SK-N-SH (cell line): ENCODE measurements around the gene ZNF512B.

Experiments
- CTCF ChIP-seq: fragments of 200-600 bp; sonication (generic); IDR thresholded peaks from 2 replicates; pipeline ENCODE4 v1.6.1; 2017; ENCODE audit warnings: antibody characterized with exemption, mild to moderate bottlenecking, moderate library complexity
- EP300 ChIP-seq, 2 experiments: IDR thresholded peaks; 2 replicates each; pipeline versions ENCODE4 v1.4.0 to v1.6.1; 2012; ENCODE audit warnings: borderline replicate concordance in 1 of 2, low read depth in 1 of 2, low read length in 1 of 2
- MXI1 ChIP-seq: IDR thresholded peaks from 2 replicates; pipeline ENCODE4 v1.6.1; 2012; ENCODE audit warnings: mild to moderate bottlenecking, low read depth, low read length, improper control_type of control experiment
- POLR2AphosphoS5 ChIP-seq: IDR thresholded peaks from 2 replicates; pipeline ENCODE4 v1.6.1; 2012; ENCODE audit warnings: low read depth, low read length
- REST ChIP-seq: IDR thresholded peaks from 2 replicates; pipeline ENCODE4 v1.6.1; 2012; ENCODE audit warnings: mild to moderate bottlenecking, low read depth, low read length, moderate library complexity
- SIN3A ChIP-seq: IDR thresholded peaks from 2 replicates; pipeline ENCODE4 v1.6.1; 2012; ENCODE audit warnings: low read depth, mild to moderate bottlenecking, low read length, moderate library complexity, borderline replicate concordance
- SMC3 ChIP-seq: IDR thresholded peaks from 2 replicates; pipeline ENCODE4 v1.6.1; 2012; ENCODE audit warnings: low read depth, low read length, improper control_type of control experiment
- TF ChIP-seq, protein P1 (sequence below): fragments of 150-350 bp; IDR thresholded peaks from 2 replicates; pipeline ENCODE4 v1.6.1; 2016; ENCODE audit warnings: mild to moderate bottlenecking, low read depth, low read length

DNA sequence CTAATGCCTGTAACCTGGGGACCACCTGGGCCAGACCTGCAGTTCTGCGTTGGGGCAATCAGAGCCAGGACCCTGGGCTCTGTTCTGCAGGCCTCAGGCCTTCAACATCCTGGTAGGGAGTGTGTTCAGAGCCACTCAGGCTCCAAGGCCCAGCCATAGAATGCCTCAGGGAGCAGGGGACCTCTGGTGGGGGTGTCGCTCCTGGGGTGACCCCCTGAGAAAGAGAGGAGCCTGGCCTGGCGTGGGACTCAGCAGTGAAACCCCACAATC lies 26.0 kb downstream of the ZNF512B start:
- TF ChIP-seq CTCF: no peak
- no peak for TF ChIP-seq POLR2AphosphoS5
- TF ChIP-seq EP300 (IDR thresholded peaks at IDR 0.05; ENCODE audit: borderline replicate concordance in 1 of 2, low read depth in 1 of 2, low read length in 1 of 2): no peak
- TF ChIP-seq SMC3: no peak
- TF ChIP-seq SIN3A: no peak
- no peak for TF ChIP-seq MXI1
- no peak for TF ChIP-seq REST
- TF ChIP-seq, protein P1, sequence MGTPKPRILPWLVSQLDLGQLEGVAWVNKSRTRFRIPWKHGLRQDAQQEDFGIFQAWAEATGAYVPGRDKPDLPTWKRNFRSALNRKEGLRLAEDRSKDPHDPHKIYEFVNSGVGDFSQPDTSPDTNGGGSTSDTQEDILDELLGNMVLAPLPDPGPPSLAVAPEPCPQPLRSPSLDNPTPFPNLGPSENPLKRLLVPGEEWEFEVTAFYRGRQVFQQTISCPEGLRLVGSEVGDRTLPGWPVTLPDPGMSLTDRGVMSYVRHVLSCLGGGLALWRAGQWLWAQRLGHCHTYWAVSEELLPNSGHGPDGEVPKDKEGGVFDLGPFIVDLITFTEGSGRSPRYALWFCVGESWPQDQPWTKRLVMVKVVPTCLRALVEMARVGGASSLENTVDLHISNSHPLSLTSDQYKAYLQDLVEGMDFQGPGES: no peak
